Prostate gland (tissue), 2 donors: Measurements from ENCODE around the gene PACC1. TPM values are rescaled to one million over a fixed set of nuclear protein-coding genes. Genes with fewer than 3 reads are reported as not detected.

ENCODE experiments used
- DNase-seq: peaks from one replicate; pipeline ENCODE4 v3.0.0-alpha.2; 2019; ENCODE audit warnings: low spot score
- H3K27ac ChIP-seq, 2 donors: fragments of 200-600 bp; sonication (generic); 2 replicates each; pipeline ENCODE4 v1.5.1; 2017 to 2019
- H3K27me3 ChIP-seq: fragments of 200-600 bp; sonication (generic); replicated peaks from 2 replicates; pipeline ENCODE4 v1.5.1; 2019; ENCODE audit not compliant: insufficient read depth
- H3K36me3 ChIP-seq, 2 donors: fragments of 200-600 bp; sonication (generic); 1 replicate in 1 of 2; 2 replicates in 1 of 2; pipeline versions ENCODE4 v1.5.1 to v1.8.1; 2017 to 2019
- H3K4me1 ChIP-seq: fragments of 200-600 bp; sonication (generic); replicated peaks from 2 replicates; pipeline ENCODE4 v1.5.1; 2019
- H3K4me3 ChIP-seq, 2 donors: fragments of 200-600 bp; sonication (generic); 2 replicates each; pipeline ENCODE4 v1.5.1; 2017 to 2019
- H3K9me3 ChIP-seq: fragments of 200-600 bp; sonication (generic); 2 replicates; pipeline ENCODE4 v1.5.1; 2017
- CTCF ChIP-seq, 4 experiments: fragments of 200-600 bp in 2 of 4; fragments of 450-650 bp in 2 of 4; sonication (generic) in 2 of 4; IDR thresholded peaks; 1 replicate in 3 of 4; 2 replicates in 1 of 4; pipeline ENCODE4 v1.5.1; 2016 to 2019; ENCODE audit warnings: antibody characterized with exemption in 4 of 4, mild to moderate bottlenecking in 2 of 4, moderate library complexity in 2 of 4
- POLR2A ChIP-seq: fragments of 450-650 bp; IDR thresholded peaks from one replicate; pipeline ENCODE4 v1.6.1; 2016; ENCODE audit warnings: antibody characterized with exemption, mild to moderate bottlenecking
- POLR2AphosphoS5 ChIP-seq: sonication (generic); formaldehyde crosslinking; IDR thresholded peaks from one replicate; pipeline ENCODE4 v1.6.1; 2017; ENCODE audit warnings: antibody characterized with exemption
- WGBS: methylation state at CpG from one replicate; pipeline ENCODE4 v1.1.5; 2018; 5-methylcytosine and 5-hydroxymethylcytosine counted together
- intact Hi-C: fragments of 100-400 bp; cut with DNase I; formaldehyde crosslinking; loops from one replicate; pipeline ENCODE4 v1.14.2; 2022
- total RNA-seq, 2 donors: library from RNA; depleted of rRNA; stranded (reverse); fragments of >200 nt; gene quantifications; one replicate each; pipeline ENCODE4 v1.1.0, GENCODE V29; 2016

The PACC1 gene
- total RNA-seq, 2 donors from 2014 or later, result 5.6 to 6.4 TPM

- Histone ChIP-seq H3K4me1 (no peaks in the 10 kb centered on the region), H3K9me3 (no peaks in the 10 kb centered on the region), H3K4me3 (no peak overlapping the region), H3K27me3 (no peaks in the 10 kb centered on the region), H3K27ac (no peak overlapping the region), H3K36me3 (no peaks in the 10 kb centered on the region)
- intact Hi-C loops, result no loop called here
- TF ChIP-seq POLR2A (no peak), CTCF (IDR thresholded peaks at IDR 0.05) (no peak), POLR2AphosphoS5 (no peak)
- 86% methylated on average over 5 of the region's 5 CpGs for WGBS
- no peak for DNase-seq
These were observed 38.7 kb downstream of the PACC1 start for GRCh38 chr1:212375986-212376385.

- Histone ChIP-seq H3K4me1 (no peaks in the 10 kb centered on the region), H3K9me3 (no peaks in the 10 kb centered on the region), H3K36me3 (no peaks in the 10 kb centered on the region), H3K4me3 (no peak overlapping the region), H3K27me3 (no peaks in the 10 kb centered on the region), H3K27ac (no peak overlapping the region)
- WGBS, result 79% methylated on average over 3 of the region's 3 CpGs
- intact Hi-C loops, result loop anchor here (5.0 kb wide), 2 partner anchors 76 to 84 kb away; no protein-coding TSS in a partner anchor
- peak; percentile 43 for DNase-seq
- no peak for TF ChIP-seq POLR2A
- TF ChIP-seq POLR2AphosphoS5, result no peak
- peak; percentile 42 to 74 (median 58) for TF ChIP-seq CTCF (IDR thresholded peaks at IDR 0.05)
These were observed 46.6 kb downstream of the PACC1 start for GRCh38 chr1:212368073-212368484.

GRCh38 chr1:212367474-212368072 lies 47.1 kb downstream of the PACC1 start:
- H3K9me3 ChIP-seq, result no peaks in the 10 kb centered on the region
- intact Hi-C loops, result loop anchor here (2.0 to 5.0 kb wide), 3 partner anchors 75 to 297 kb away; no protein-coding TSS in a partner anchor
- H3K4me1 ChIP-seq, result no peaks in the 10 kb centered on the region
- TF ChIP-seq POLR2AphosphoS5, result no peak
- no peak for TF ChIP-seq POLR2A
- no peak for TF ChIP-seq CTCF (IDR thresholded peaks at IDR 0.05)
- no peak for DNase-seq
- no peaks in the 10 kb centered on the region for H3K36me3 ChIP-seq
- no peak overlapping the region for H3K27ac ChIP-seq
- 79% methylated on average over 2 of the region's 2 CpGs for WGBS
- H3K27me3 ChIP-seq, result no peaks in the 10 kb centered on the region
- no peak overlapping the region for H3K4me3 ChIP-seq

GRCh38 chr1:212366901-212367300 lies 47.8 kb downstream of the PACC1 start:
- TF ChIP-seq POLR2AphosphoS5 (no peak), CTCF (IDR thresholded peaks at IDR 0.05) (no peak), POLR2A (no peak)
- no peak overlapping the region for H3K4me3 ChIP-seq
- no peaks in the 10 kb centered on the region for H3K9me3 ChIP-seq
- H3K27me3 ChIP-seq, result no peaks in the 10 kb centered on the region
- 68% methylated on average over 5 of the region's 5 CpGs for WGBS
- intact Hi-C loops, result loop anchor here (2.0 to 5.0 kb wide), 3 partner anchors 75 to 296 kb away; no protein-coding TSS in a partner anchor
- H3K27ac ChIP-seq, result no peak overlapping the region
- no peaks in the 10 kb centered on the region for H3K36me3 ChIP-seq
- no peaks in the 10 kb centered on the region for H3K4me1 ChIP-seq
- no peak for DNase-seq

- H3K4me1 ChIP-seq, result no peaks in the 10 kb centered on the region
- no peak overlapping the region for H3K27ac ChIP-seq
- H3K9me3 ChIP-seq, result no peaks in the 10 kb centered on the region
- no peak for DNase-seq
- H3K27me3 ChIP-seq, result no peaks in the 10 kb centered on the region
- TF ChIP-seq CTCF (IDR thresholded peaks at IDR 0.05) (no peak), POLR2A (no peak), POLR2AphosphoS5 (no peak)
- intact Hi-C loops, result loop anchor here (5.0 kb wide), 2 partner anchors 73 to 87 kb away; no protein-coding TSS in a partner anchor
- no peak overlapping the region for H3K4me3 ChIP-seq
- WGBS, result 72% methylated on average over 7 of the region's 7 CpGs
- H3K36me3 ChIP-seq, result no peaks in the 10 kb centered on the region
These were observed 49.7 kb downstream of the PACC1 start for GRCh38 chr1:212364985-212365384.
